Stimulated activated CD4-positive, alpha-beta T cell treated with anti-CD3 and anti-CD28 coated beads, Interleukin-1b, Interleukin-23, amount 100 ng/mL, for 48 hours (primary cell): ENCODE results near the gene IPO11.
"Not testable (repeated sequence)": the region's sequence is repeated elsewhere in the genome, so short reads cannot be mapped to it uniquely, and the experiment has no call there.

Experiments
- DNase-seq: peaks from one replicate; pipeline ENCODE4 v3.0.0-alpha.2; 2020

Gene IPO11

DNA sequence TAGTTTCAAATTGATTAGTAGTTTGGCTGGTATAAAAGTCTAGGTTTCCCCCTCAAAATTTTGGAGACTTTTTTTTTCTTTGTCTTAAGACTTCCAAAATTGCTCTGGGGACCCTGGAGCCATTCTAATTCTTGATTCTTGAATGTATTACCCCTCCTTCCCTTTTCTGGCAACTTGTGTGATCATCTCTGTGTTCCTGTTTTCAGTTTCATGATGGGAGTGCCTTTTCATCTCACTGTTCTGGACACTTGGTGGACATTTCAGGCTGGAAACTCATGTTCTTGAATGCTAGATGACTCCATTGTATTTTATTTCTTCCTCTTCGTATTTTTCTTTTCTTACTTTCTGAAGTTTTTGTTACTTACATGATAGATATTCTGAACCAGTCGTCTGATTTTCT lies 108.8 kb downstream of the IPO11 start:
- DNase-seq, result no peak

DNA sequence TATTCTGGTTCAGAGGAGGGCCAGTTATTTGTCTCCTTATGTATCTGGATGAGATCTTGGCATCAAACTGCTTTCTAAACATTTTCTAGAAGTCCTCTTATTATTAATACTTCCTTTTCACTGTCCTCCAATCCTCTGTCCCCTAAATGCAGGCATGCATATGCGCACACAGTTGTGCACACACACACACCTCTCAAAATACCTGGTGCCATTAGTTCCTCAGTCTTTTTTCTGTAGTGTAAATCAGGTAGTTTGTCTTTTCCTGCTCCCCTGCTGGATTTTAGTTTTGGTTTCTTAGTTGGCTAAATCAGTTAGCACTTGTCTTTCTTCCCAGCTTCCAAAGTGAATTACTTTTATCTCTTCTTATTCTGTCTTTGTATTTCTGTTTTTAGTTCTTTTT lies 110.2 kb downstream of the IPO11 start:
- DNase-seq, result no peak

DNA sequence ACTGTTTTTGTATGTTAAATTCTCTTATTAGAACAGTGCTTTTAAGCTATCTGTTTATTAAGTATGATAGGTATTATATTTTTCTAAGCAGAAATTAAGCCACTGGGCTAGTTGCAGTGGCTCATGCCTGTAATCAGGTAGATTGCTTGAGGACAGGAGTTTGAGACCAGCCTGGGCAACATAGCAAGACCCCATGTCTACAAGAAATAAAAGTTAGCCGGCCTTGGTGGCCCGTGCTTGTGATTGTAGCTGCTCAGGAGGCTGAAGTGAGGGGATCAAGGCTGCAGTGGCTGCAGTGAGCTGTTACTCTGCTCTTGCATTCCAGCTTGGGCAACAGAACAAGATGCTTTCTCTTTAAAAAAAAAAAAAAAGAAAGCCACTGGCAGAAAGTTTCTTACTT lies 121.0 kb downstream of the IPO11 start:
- DNase-seq, result no peak

DNA sequence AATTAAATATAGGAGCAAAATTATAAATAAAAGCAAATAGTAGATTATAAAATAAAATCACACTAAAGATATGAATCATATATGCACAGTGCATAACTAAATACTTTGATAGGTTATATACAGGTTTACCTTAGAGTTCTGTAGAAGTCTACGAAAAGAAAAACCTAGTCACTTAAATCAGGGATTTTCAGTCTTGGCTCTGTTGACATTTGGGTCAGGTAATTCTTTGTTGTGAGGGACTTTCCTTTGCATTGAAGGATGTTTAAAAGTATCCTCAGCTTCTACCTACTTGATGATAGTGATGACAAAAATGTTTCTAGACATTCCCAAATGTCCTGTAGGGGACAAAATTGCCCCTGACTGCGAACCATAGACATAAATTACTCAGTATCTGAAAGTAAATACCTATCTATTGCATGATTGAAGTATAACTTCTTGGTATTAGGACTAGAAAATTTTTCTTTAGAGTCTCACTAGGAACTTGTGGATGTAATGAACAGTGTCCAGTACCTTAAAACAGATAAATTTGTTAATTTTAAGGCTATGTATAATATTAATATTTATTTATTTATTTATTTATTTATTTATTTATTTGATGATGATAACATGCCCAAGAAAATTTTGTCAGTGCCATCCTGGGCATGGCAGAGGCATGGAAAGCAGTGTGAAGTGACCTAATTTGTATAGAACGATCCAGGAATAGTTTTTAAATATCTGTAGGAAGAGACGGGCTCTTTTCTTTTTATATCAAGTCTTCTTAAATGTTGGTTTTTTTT lies 122.1 kb downstream of the IPO11 start:
- no peak for DNase-seq

DNA sequence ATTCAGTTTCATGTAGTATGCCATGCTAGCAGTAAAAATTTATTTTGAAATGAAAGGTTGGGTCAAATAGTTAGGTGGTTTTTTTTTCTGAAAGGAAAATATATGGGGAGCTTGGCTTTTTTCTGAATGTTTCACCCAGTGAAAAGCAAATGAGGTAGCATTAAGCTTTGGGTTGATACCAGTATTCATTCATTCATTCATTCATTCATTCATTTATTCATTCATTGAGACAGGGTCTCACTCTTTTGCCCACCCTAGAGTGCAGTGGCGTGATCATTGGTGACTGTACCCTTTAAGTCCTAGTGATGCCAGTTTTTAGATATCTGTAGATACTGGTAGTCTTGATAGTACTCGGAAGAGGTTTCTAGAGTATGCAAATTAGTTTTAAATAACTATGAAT lies 123.7 kb downstream of the IPO11 start:
- no peak for DNase-seq

DNA sequence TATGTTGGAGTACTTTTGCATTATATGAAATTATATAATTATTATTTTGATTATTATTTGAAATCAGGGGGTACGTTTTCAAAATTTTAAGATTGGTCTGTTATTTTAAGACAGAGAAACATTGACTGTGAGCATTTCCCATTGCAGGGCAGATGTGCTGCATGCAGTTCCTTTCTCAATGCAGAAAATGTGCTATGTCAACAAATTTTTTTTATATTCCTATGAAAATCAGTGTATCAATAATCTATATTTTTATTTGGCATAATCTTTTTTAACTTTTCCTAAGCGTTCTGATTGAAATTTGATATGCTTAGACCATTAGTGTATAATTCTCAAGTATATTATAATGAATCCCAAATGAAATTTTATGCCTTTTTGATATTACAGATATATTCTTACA lies 124.2 kb downstream of the IPO11 start:
- no peak for DNase-seq

DNA sequence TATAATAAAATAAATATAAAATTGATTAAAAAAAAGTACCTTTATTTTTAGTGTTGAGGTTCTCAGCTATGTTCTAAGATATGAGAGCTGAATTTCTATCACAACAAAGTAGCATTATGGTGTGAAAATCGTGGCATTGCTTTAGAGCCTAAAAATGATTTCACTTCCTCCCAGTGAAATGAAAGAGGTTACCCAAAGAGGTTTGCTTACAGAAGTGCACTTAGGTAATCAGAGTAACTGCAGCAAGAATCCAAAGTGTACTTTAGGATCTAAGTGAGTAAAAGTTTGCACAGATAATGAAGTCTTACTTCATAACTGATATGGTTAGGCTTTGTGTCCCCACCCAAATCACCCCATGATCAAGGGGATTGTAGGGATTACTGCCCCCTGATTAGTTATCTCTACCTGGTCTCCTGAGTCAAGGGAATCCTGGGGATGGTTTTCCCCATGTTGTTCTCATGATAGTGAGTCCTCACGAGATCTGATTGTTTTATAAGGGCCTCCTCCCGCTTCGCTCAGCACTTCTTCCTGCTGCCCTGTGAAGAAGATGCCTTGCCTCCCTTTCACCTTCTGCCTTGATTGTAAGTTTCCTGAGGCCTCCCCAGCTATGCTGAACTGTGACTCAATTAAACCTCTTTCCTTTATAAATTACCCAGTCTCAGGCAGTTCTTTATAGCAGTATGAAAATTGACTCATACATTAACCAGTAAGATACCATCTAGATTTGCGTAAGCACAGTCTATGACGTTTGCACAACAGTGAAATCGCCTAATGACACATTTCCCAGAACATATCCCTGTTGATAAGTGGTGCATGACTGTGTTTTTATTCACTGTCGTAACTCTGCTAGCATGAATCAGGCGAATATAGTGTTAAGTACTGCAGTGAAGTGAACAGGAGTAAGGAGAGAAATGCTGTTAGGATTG lies 125.7 kb downstream of the IPO11 start:
- peak; percentile 39 for DNase-seq

DNA sequence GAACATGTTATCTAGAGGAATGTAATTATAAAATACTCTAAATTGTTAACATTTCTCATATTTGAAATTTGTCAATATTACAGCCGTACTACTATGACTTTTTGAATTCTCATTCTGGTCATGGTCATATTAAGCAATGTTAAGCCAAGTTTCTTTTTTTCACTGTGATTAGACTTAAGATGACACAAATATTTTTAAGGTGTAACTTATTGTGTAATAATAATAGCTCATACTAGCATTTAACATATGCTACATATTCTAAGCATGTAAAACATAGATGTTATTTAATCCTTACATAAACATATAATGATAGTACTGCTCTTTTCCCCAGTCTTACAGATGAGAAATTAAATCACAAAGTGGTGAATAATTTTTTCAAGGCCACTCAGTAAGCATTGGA lies 130.2 kb downstream of the IPO11 start:
- no peak for DNase-seq

DNA sequence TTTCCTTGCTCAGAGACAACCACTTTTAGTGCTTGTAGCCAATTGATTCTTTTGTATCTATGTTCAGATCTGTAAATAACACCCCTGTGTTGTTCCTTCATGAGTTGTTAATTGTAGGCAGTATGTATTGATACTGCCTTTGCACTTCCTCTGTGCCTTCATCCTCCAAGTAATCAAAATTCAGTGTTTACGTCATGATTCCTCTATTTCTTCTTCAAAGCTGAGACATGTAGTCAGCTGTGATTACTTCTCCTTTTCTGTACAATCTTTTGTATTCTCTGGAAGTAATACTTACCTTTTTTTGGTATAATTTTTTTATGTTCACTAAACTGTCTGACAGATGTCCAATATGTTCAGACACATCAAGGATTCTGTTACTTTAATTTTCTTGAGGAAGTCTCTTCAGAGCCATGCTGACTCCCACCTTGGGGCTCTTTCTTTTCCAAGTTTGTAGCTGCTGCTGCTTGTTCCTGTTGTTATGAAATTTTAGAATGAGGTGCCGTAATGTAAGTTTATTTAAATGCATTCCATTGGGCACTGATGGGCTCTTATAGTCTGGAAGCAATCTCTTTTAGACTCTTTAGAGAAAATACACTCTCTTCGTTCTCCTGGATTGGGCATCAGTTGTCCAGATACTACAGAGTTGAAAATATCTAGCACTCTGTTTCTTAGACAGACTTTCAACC lies 135.5 kb downstream of the IPO11 start:
- no peak for DNase-seq

DNA sequence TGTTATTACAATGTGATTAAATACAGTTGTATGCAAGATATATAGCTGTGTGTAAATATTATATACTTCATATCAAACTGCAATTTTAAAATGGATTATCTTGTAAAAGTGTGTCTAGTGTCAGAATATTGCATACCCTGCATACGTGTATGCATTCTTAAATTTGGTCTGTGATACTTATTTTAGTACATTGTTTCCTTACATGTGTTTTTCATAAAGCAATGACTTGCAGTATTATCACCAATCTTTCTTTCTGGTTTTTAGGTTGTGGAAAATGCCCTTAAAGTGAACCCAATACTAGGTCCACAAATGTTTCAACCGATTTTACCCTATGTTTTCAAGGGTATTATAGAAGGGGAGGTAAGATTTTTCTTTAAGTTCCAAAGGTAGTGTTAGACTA lies 137.5 kb downstream of the IPO11 start:
- DNase-seq, result no peak

DNA sequence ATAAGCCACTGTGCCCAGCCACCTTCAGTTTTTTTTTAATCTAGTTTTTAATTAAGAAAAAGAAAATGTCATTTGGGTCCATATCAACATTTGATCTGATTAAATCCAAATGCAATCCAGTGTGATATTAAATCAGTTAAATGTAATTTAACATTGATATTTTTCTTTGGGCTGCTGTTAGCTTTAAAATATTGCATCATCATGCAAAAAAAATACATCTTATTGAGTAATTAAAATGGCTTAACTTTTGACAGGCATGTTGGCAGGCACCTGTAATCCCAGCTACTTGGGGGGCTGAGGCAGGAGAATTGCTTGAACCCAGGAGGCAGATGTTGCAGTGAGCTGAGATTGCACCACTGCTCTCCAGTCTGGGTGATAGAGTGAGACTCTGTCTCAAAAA lies 143.4 kb downstream of the IPO11 start:
- DNase-seq, result no peak

DNA sequence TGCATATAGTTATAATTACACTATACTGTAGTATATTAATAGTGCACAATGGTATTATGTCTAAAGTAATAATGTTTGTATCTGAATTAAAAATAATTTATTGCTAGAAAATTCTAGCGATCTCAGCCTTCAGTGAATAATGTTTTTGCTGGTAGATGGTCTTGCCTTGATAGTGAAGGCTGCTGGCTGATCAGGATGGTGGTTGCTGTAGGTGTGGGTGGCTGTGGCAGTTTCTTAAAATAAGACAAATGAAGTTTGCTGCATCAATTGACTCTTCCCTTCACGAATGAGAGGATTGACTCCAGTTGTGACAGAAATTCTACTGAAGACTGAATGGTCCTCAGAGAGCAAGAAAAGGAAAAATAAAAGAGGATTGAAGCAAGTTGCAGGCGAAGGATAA lies 146.4 kb downstream of the IPO11 start:
- no peak for DNase-seq

DNA sequence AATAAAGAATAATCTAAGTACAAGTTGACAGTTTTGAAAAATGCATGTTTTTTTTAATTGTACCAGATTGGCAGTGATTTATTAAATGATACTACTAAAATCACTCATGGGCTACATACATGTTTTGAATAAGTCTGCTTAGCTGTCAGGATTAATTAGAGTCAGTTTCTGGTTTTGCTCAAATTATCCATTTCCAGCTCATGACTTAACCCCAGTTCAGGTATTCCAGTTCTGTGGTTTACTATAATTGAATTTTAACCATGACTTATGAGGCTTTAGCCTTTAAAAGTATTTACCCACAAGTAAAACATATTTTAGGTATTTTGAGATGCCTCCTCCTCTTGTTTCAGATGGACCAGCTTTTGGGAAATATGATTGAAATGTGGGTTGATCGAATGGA lies 148.2 kb downstream of the IPO11 start:
- DNase-seq, result no peak

DNA sequence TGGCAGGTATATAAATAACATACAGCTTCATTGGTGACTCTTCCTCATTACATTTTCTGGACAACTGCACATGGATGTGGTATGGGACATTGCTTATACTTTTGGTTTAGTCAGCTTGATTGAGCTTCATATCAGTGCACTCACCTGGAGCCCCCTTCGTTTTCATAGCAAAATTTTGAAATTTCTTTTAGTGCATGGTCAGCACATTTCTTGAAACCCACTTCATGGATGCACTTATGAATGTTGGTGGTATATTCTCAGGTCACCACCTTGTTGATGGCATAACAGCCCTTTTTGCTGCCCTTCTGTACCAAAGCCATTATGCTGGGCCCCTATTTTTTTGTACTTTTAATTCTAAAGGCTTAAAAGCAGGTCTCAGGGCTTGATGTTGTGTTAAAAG lies 149.3 kb downstream of the IPO11 start:
- DNase-seq, result no peak

DNA sequence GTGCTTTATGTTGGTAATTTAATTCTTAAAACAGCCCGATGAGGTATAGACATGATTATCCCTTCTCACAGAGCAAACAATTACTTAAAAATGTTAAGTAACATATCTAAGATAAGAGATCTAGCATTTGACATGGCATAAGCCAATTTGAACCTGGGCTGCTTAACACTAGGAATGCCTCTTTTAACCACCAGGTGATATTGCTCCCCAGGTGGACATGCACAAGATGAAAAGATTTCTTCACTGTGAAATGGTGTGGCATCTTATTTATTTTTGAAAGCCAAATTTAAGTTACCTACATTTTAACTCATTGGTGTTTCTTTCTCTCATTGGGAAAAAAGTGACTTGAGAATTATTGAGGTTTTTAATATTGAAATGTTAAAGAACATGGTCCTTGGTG lies 150.3 kb downstream of the IPO11 start:
- no peak for DNase-seq

DNA sequence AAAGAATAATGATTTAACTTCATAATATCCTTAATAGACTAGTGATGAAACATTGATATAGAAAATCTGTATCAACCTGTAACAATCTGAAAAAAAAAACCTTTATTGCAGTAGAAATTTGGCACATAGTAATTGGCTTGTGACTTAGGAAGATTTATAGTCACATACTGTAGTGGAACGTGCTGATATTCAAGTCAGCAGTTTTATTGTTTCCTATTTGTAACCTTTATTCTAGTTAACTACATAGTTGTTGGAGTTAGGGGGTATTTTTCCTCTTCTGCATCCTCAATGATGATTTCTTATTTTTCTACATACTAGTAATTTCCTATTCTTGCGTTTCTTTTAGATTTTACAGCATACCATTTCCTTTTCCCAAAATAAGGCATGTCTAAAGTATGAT lies 151.5 kb downstream of the IPO11 start:
- DNase-seq, result no peak

DNA sequence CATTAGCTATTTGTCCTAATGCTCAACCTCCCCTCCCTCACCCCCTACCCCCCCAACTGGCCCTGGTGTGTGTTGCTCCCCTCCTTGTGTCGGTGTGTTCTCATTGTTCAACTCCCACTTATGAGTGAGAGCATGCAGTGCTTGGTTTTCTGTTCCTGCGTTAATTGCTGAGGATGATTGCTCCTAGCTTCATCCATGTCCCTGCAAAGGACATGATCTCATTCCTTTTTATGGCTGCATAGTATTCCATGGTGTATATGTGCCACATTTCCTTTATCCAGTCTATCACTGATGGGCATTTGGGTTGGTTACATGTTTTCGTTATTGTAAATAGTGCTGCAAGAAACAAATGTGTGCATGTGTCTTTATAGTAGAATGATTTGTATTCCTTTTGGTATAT lies 153.2 kb downstream of the IPO11 start:
- not testable (repeated sequence) for DNase-seq

DNA sequence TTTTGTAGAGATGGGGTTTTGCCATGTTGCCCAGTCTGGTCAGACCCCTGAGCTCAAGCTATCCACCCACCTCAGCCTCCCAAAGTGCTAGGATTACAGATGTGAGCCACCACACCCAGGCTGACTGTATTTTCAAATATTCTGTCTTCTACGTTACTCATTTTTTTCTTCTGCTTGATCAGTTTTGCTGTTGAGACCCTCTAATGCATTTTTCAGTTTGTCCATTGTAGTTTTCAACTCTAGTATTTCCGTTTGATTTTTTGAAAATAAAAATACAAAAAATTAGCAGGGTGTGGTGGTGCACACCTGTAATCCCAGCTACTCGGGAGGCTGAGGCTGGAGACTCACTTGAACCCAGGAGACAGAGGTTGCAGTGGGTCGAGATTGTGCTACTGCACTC lies 155.6 kb downstream of the IPO11 start:
- DNase-seq, result no peak

DNA sequence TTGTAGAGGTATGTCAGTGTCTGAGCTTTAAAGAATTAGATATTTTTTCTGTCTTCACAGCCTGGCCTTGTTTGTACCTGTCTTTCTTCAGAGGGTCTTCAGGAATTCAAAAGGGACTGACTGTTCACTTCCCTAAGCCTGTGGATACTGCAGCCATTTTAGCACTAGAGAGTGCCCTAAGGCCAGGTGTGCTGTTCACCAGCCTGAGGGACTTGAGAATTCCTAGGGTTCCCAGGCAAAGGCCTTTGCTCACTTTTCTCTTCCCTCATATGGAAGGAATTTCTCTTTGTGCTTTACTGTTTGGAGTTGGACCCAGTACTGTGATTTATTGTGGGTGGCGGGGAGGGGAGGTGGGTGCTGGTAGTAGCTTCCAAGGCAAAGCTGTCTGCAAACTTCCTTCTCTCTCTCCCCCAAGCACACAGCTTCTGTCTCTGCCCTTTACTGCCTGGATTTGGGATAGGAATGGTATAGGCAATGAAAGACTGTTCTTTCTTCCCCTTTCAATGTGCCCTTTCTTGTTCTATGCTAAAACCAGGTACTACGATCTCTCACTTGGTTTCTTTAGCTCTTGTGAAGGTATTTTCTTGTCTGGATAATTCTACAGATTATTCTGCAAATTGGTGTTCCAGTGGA lies 156.4 kb downstream of the IPO11 start:
- DNase-seq, result no peak

DNA sequence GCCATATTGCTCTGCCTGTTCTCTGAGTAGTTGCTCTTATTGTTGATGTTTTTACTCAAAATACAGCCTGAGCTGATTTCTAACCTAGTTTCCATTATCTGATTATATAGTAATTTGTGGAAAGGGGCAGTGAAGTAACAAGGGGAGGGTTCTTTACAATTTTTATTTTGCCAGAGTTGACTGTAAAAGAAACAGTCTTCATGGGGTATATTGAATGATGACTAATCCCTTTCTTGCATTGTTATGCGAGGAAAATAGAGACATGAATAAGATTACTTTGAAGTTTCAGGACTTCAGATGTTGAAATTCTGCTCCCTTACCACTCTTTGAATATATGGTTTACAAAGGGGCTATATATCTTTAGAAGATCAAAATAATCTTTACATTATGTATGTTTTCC lies 156.9 kb downstream of the IPO11 start:
- DNase-seq, result no peak

DNA sequence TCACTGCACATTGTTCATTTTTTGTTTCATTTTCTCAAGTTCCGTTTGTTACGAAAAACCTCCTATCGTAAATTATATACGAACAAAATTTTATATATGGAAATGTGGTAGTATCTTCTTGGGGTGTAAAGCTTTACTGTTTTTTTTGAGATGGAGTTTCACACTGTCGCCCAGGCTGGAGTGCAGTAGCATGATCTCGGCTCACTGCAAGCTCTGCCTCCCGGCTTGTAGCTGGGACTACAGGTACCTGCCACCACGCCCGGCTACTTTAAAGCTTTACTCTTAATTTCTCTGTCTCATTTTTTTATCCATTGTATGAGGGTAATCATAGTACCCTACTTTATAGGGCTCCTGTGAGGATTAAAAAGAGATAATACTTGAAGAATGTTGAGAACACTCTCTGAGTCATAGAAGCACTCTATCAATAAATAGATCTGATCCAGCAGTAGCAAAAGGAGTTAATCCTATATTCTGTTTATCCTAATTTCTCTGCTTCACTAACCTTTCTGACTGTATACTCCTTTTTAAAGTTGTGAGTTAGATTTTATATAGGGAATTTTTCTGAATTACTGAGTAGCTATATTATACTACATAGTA lies 160.5 kb downstream of the IPO11 start:
- no peak for DNase-seq

DNA sequence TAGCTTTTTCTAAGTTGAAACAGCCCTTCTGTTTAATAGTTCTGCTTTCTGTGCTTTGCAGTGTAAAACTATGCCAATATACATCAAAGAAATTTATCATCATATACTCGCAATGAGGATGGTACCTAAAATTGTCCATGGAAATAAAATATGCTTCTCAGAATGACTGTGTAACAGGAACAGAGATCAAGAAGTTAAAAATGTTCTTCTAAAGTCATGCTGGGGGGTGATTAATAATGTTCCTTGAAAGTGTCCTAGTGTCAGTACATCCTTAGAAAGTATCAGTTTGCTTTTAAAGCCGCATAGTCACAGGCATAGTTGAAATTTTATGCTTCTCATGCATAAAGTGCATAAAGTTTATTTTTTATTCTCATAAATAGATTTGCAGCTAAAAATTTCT lies 162.0 kb downstream of the IPO11 start:
- DNase-seq, result no peak

DNA sequence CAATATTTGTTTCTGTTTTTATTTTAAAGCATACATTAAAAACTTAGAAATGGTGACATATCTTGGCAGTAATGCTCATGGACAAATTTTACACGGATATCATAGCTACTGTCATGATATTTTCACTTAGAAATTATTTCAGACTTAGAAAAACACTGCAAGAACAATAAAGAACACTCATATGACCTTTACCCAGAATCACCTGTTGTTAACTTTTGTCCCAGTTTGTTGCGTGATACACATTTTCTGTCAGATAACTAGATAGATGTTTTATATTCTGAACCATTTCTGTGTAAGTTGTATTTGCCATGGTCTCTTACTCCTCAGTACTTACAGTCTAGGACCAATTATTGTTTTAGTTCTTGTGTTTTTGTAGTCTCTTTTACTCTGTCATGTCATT lies 162.5 kb downstream of the IPO11 start:
- no peak for DNase-seq
